Stimulated activated CD4-positive, alpha-beta T cell treated with anti-CD3 and anti-CD28 coated beads, Interleukin-1b, Interleukin-23, amount 100 ng/mL, for 48 hours (primary cell): ENCODE results near the gene CD81.

ENCODE experiments used
- DNase-seq: peaks from one replicate; pipeline ENCODE4 v3.0.0-alpha.2; 2020

Gene CD81

GRCh38 chr11:2377511-2378443 lies 667 bp downstream of the CD81 start:
- peak; percentile 48 for DNase-seq

GRCh38 chr11:2378527-2379210 lies 1.6 kb downstream of the CD81 start:
- no peak for DNase-seq

- DNase-seq: no peak
Observed at GRCh38 chr11:2379466-2380174, 2.5 kb downstream of the CD81 start.

GRCh38 chr11:2380396-2380795 lies 3.3 kb downstream of the CD81 start:
- no peak for DNase-seq

GRCh38 chr11:2380807-2381350 lies 3.8 kb downstream of the CD81 start:
- DNase-seq: no peak

GRCh38 chr11:2381494-2382128 lies 4.5 kb downstream of the CD81 start:
- no peak for DNase-seq

GRCh38 chr11:2382129-2382517 lies 5.0 kb downstream of the CD81 start:
- no peak for DNase-seq

GRCh38 chr11:2382936-2383851 lies 6.1 kb downstream of the CD81 start:
- DNase-seq: no peak

- DNase-seq: no peak
Observed at GRCh38 chr11:2383852-2384804, 7.0 kb downstream of the CD81 start.

- no peak for DNase-seq
Observed at GRCh38 chr11:2385156-2386151, 8.3 kb downstream of the CD81 start.

- no peak for DNase-seq
Observed at GRCh38 chr11:2386591-2386990, 9.5 kb downstream of the CD81 start.

- DNase-seq: no peak
Observed at GRCh38 chr11:2387266-2387987, 10.3 kb downstream of the CD81 start.

GRCh38 chr11:2388431-2389376 lies 11.6 kb downstream of the CD81 start:
- no peak for DNase-seq

- no peak for DNase-seq
Observed at GRCh38 chr11:2389377-2390026, 12.4 kb downstream of the CD81 start.

GRCh38 chr11:2390091-2390724 lies 13.1 kb downstream of the CD81 start:
- DNase-seq: no peak

GRCh38 chr11:2390725-2391151 lies 13.6 kb downstream of the CD81 start:
- DNase-seq: no peak
